ENCODE data around the gene IGF1.
"Not testable (repeated sequence)": the region's sequence is repeated elsewhere in the genome, so short reads cannot be mapped to it uniquely, and the experiment has no call there.

IGF1 gene

GRCh38 chr12:102459314-102459713, 21.0 kb downstream of the IGF1 start:
- Mint-ChIP-seq H3K9me3 (no peaks in the 10 kb centered on the region), H3K36me3 (ENCODE audit: low read depth) (no peaks in the 10 kb centered on the region), H3K4me1 (ENCODE audit: low read depth) (no peaks in the 10 kb centered on the region), H3K27ac (no peak overlapping the region), H3K4me3 (no peak overlapping the region), H3K27me3 (peaks cover 49% of the 10 kb centered on the region)

DNA sequence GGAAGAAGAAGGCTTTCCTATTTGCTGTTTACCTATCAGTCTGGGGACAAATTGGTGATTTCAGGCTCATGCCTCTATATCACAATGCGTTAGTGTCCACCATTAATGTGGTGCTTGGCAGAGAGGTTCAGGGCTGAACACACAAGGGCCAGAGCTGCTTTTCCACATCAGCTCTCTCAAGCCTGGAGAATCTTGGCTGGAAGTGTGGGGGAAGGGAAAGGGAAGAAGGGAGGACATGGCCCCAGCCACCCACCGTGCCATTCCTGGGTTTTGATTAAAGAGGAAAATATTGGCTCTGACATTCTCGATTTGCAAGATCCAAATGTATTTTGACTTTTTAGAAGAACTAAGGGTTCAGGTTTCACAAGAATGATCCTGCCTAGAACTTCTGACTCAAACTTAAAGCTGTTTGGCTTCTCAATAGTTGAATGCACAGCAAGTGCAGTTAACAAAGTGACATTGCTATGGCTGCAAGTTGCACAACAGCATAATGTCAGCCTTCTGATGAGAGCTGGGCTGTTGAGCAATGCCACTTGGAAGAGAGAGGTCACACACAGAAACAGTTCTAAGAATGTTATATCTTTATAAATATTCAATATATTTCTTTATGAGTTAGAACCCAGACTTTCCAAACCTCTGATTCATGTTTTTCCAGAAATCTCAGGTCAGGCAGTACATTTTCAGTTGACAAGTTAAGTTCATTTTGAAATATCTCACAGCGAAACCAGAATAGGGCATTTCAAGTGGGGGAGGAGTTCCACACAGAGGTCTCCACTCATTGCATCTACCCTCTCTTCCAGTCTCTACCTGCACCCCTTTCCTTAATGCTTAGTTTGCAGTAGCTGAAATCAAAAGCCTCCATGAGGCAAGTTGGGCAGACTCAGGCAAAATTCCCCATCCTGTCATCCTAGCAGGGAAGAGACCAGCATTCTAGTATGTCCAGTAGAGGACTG, 25.3 kb downstream of the IGF1 start:
- no peaks in the 10 kb centered on the region for H3K9me3 Mint-ChIP-seq
- peaks cover 29% of the 10 kb centered on the region for H3K27me3 Mint-ChIP-seq
- H3K27ac Mint-ChIP-seq: no peak overlapping the region
- H3K36me3 Mint-ChIP-seq (ENCODE audit: low read depth): no peaks in the 10 kb centered on the region
- no peak overlapping the region for H3K4me3 Mint-ChIP-seq
- no peaks in the 10 kb centered on the region for H3K4me1 Mint-ChIP-seq (ENCODE audit: low read depth)

- no peaks in the 10 kb centered on the region for H3K36me3 Mint-ChIP-seq (ENCODE audit: low read depth)
- H3K9me3 Mint-ChIP-seq: no peaks in the 10 kb centered on the region
- H3K27me3 Mint-ChIP-seq: peaks cover 25% of the 10 kb centered on the region
- H3K4me3 Mint-ChIP-seq: no peak overlapping the region
- no peaks in the 10 kb centered on the region for H3K4me1 Mint-ChIP-seq (ENCODE audit: low read depth)
- H3K27ac Mint-ChIP-seq: no peak overlapping the region
Measured at GRCh38 chr12:102454330-102454729, 26.0 kb downstream of the IGF1 start.

DNA sequence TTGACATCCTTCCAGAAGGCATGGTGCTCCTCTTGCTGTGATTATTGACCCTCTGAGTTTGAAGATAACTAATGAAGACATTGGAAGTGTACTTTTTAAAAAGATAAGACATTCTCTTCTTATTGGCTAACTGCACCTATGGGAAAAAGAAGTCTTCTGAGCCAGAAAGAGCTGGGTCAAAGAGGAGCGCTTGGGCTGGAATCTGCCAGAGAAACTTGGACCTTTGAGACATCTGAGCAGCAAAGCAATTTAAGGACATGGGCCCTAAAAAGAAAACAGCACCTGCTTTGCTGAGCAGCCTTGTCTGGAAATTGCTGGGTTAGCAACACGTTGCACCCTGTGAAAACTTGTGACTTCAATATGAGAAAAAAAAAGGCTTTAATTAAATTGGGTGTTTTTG, 27.8 kb downstream of the IGF1 start:
- Mint-ChIP-seq H3K4me3 (no peak overlapping the region), H3K9me3 (no peaks in the 10 kb centered on the region), H3K27ac (no peak overlapping the region), H3K27me3 (peaks cover 16% of the 10 kb centered on the region), H3K4me1 (ENCODE audit: low read depth) (no peaks in the 10 kb centered on the region), H3K36me3 (ENCODE audit: low read depth) (no peaks in the 10 kb centered on the region)

DNA sequence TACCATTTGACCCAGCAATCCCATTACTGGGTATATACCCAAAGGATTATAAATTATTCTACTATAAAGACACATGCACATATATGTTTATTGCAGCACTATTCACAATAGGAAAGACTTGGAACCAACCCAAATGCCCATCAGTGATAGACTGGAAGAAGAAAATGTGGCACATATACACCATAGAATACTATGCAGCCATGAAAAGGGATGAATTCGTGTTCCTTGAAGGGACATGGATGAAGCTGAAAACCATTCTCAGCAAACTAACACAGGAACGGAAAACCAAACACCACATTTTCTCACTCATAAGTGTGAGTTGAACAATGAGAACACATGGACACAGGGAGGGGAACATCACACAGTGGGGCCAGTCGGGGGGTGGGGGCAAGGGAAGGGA, 31.3 kb downstream of the IGF1 start:
- peaks cover 13% of the 10 kb centered on the region for H3K27me3 Mint-ChIP-seq
- not testable (repeated sequence) for H3K4me3 Mint-ChIP-seq, H3K27ac Mint-ChIP-seq

GRCh38 chr12:102447426-102447825, 32.9 kb downstream of the IGF1 start:
- not testable (repeated sequence) for H3K36me3 Mint-ChIP-seq (ENCODE audit: low read depth); H3K4me1 Mint-ChIP-seq (ENCODE audit: low read depth); H3K4me3 Mint-ChIP-seq; H3K9me3 Mint-ChIP-seq; H3K27ac Mint-ChIP-seq
- peaks cover 13% of the 10 kb centered on the region for H3K27me3 Mint-ChIP-seq

More for the DNA sequence above, 31.3 kb downstream of the IGF1 start:
- not testable (repeated sequence) for H3K36me3 Mint-ChIP-seq (ENCODE audit: low read depth); H3K9me3 Mint-ChIP-seq; H3K4me1 Mint-ChIP-seq (ENCODE audit: low read depth)

DNA sequence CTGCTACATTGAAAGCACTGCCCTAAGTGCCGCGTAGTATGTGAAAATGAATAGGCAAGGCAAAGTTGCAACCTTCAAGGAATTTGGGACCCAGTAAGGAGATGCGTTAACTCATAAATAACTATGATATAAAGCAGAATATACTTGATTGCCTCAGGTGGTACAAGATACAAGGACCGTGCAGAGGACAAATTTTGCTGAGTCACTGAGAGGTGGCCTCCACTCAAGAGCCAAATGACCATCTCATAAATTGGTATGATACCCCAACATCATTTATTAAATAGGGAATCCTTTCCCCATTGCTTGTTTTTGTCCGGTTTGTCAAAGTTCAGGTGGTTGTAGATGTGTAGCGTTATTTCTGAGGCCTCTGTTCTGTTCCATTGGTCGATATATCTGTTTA, 35.7 kb downstream of the IGF1 start:
- Mint-ChIP-seq H3K27ac (no peak overlapping the region), H3K4me3 (no peak overlapping the region), H3K27me3 (peaks cover 15% of the 10 kb centered on the region), H3K9me3 (no peaks in the 10 kb centered on the region), H3K4me1 (ENCODE audit: low read depth) (no peaks in the 10 kb centered on the region), H3K36me3 (ENCODE audit: low read depth) (no peaks in the 10 kb centered on the region)

DNA sequence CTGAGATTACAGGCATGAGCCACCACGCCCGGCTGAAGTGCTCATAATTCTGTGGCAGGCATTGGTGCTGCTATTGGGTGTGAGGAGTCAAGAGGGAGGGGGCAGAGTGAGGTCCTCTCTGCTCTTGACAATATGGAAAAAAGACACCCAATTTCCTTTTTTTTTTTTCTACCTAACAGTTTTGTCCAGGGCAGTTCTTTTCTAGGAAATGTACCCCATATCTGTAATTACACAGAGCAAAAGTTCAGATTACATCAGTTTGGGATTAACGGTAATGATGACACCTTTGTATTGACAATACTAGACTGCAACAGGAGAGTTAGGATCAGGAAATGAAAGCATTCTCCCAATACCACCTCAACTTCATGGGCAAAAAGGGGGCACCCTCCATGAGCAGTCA, 36.3 kb downstream of the IGF1 start:
- peaks cover 18% of the 10 kb centered on the region for H3K27me3 Mint-ChIP-seq
- no peaks in the 10 kb centered on the region for H3K36me3 Mint-ChIP-seq (ENCODE audit: low read depth)
- H3K4me3 Mint-ChIP-seq: no peak overlapping the region

DNA sequence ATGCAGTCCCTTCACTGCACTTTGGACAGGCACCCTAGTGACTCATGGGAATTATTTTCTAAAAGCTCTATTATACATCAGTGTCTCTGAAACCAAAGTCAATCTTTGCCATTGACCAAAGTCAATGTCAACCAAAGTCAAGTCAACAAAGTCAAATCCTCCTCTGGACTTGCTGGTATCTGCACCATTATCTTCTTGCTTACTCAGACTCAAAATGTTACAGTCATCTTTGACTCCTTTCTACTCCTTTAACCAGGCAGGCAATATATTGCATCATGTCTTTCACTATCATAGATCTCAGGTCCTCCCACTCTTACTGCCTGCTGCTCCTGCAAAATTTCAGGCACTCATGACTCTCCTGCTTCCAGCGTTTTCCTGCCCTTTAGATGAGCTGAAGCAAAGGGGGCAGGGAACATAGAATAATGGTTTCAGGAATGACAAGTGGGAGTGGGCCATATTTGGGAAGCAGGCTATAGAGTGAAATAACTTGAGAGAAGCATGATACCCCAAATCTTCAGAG, 39.2 kb downstream of the IGF1 start:
- no peaks in the 10 kb centered on the region for H3K36me3 Mint-ChIP-seq (ENCODE audit: low read depth)
- no peak overlapping the region for H3K4me3 Mint-ChIP-seq
- peaks cover 22% of the 10 kb centered on the region for H3K27me3 Mint-ChIP-seq
- no peaks in the 10 kb centered on the region for H3K4me1 Mint-ChIP-seq (ENCODE audit: low read depth)
- no peak overlapping the region for H3K27ac Mint-ChIP-seq
- H3K9me3 Mint-ChIP-seq: no peaks in the 10 kb centered on the region

More for the DNA sequence above, 36.3 kb downstream of the IGF1 start:
- Mint-ChIP-seq H3K9me3 (no peaks in the 10 kb centered on the region), H3K4me1 (ENCODE audit: low read depth) (no peaks in the 10 kb centered on the region), H3K27ac (no peak overlapping the region)

GRCh38 chr12:102439426-102440405, 40.6 kb downstream of the IGF1 start:
- H3K9me3 Mint-ChIP-seq: no peaks in the 10 kb centered on the region
- H3K27ac Mint-ChIP-seq: no peak overlapping the region
- H3K36me3 Mint-ChIP-seq (ENCODE audit: low read depth): no peaks in the 10 kb centered on the region
- H3K4me1 Mint-ChIP-seq (ENCODE audit: low read depth): no peaks in the 10 kb centered on the region
- H3K4me3 Mint-ChIP-seq: no peak overlapping the region
- peaks cover 18% of the 10 kb centered on the region for H3K27me3 Mint-ChIP-seq

- no peaks in the 10 kb centered on the region for H3K9me3 Mint-ChIP-seq
Measured at GRCh38 chr12:102438827-102439210, 41.5 kb downstream of the IGF1 start.

GRCh38 chr12:102438047-102438826, 42.1 kb downstream of the IGF1 start:
- Mint-ChIP-seq H3K4me3 (no peak overlapping the region), H3K36me3 (ENCODE audit: low read depth) (no peaks in the 10 kb centered on the region), H3K27ac (no peak overlapping the region), H3K4me1 (ENCODE audit: low read depth) (no peaks in the 10 kb centered on the region), H3K27me3 (peaks cover 25% of the 10 kb centered on the region), H3K9me3 (no peaks in the 10 kb centered on the region)

More at GRCh38 chr12:102438827-102439210, 41.5 kb downstream of the IGF1 start:
- H3K27ac Mint-ChIP-seq: no peak overlapping the region
- no peaks in the 10 kb centered on the region for H3K36me3 Mint-ChIP-seq (ENCODE audit: low read depth)
- H3K4me3 Mint-ChIP-seq: no peak overlapping the region
- no peaks in the 10 kb centered on the region for H3K4me1 Mint-ChIP-seq (ENCODE audit: low read depth)
- peaks cover 19% of the 10 kb centered on the region for H3K27me3 Mint-ChIP-seq

DNA sequence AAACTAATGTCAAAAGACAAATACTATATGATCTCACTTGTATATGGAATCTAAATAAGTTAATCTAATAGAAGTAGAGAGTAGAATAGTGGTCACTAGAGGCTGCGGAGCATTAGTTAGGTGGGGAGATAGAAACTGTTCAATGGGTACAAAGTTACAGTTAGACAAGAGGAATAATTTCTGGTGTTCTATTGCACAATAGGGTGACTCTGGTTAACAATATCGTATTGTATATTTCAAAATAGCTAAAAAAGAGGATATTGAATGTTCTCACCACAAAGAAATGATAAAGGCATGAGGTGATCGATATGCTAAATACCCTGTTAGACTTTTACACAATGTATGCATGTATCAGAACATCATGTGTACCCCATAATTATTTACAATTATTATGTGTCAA, 42.9 kb downstream of the IGF1 start:
- Mint-ChIP-seq H3K27ac (no peak overlapping the region), H3K4me3 (no peak overlapping the region), H3K36me3 (ENCODE audit: low read depth) (no peaks in the 10 kb centered on the region), H3K4me1 (ENCODE audit: low read depth) (no peaks in the 10 kb centered on the region), H3K27me3 (peaks cover 30% of the 10 kb centered on the region), H3K9me3 (no peaks in the 10 kb centered on the region)

DNA sequence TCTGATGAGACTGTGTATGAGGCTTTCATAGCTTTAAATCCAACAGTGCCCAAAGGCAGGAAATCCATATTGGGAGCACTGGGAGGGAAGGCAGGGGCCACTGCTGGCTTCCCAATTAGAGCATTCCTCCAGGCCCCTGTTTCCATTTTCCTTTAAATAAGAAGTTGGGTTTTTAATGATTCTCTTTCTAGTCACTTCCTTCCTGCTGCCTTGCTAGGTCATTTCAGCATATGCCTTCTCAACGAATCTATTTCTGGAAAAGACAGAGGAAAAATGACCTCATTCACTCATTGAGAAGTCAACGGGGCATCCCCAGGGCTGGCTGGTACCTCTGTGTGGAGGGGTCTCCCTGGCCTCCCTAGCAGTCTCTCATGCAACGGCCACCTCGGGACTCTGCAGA, 43.5 kb downstream of the IGF1 start:
- H3K4me1 Mint-ChIP-seq (ENCODE audit: low read depth): no peaks in the 10 kb centered on the region
- peaks cover 30% of the 10 kb centered on the region for H3K27me3 Mint-ChIP-seq
- no peaks in the 10 kb centered on the region for H3K9me3 Mint-ChIP-seq
- no peaks in the 10 kb centered on the region for H3K36me3 Mint-ChIP-seq (ENCODE audit: low read depth)
- no peak overlapping the region for H3K4me3 Mint-ChIP-seq
- H3K27ac Mint-ChIP-seq: no peak overlapping the region
